Breast epithelium (tissue), 4 donors: ENCODE results near the gene BDKRB1. TPM values are rescaled to one million over a fixed set of nuclear protein-coding genes. Genes with fewer than 3 reads are reported as not detected.
A peak's percentile ranks its signal among the peaks of the same experiment; 100 is the strongest.

Source experiments
- DNase-seq, 2 donors: peaks; one replicate each; pipeline ENCODE4 v3.0.0-alpha.2; 2019; ENCODE audit warnings: low spot score in 2 of 2
- H3K27ac ChIP-seq, 2 donors: fragments of 200-600 bp; sonication (generic) in 1 of 2; one replicate each; pipeline ENCODE4 v1.5.1; 2016 to 2019; ENCODE audit warnings: mild to moderate bottlenecking in 1 of 2
- H3K27me3 ChIP-seq, 2 donors: fragments of 200-600 bp; sonication (generic) in 1 of 2; one replicate each; pipeline versions ENCODE4 v1.5.1 to v1.6.0; 2017 to 2019; ENCODE audit warnings: control low read depth in 1 of 2, mild to moderate bottlenecking in 1 of 2
- H3K36me3 ChIP-seq: fragments of 200-600 bp; one replicate; pipeline ENCODE4 v1.5.1; 2019
- H3K4me1 ChIP-seq, 2 donors: fragments of 200-600 bp; sonication (generic); one replicate each; pipeline ENCODE4 v1.5.1; 2016 to 2019; ENCODE audit warnings: control low read depth in 1 of 2
- H3K4me3 ChIP-seq, 3 donors: fragments of 200-600 bp; sonication (generic); 1 replicate in 2 of 3; 2 replicates in 1 of 3; pipeline ENCODE4 v1.5.1; 2016 to 2019; ENCODE audit warnings: mild to moderate bottlenecking in 3 of 3, moderate library complexity in 2 of 3
- H3K9me3 ChIP-seq, 2 donors: fragments of 200-600 bp; sonication (generic) in 1 of 2; one replicate each; pipeline ENCODE4 v1.5.1; 2016 to 2019; ENCODE audit warnings: control low read depth in 1 of 2
- POLR2A ChIP-seq: fragments of 450-650 bp; IDR thresholded peaks from one replicate; pipeline ENCODE4 v1.6.1; 2016; ENCODE audit warnings: antibody characterized with exemption, mild to moderate bottlenecking, moderate library complexity
- POLR2AphosphoS5 ChIP-seq, 3 donors: sonication (generic); formaldehyde crosslinking; IDR thresholded peaks; one replicate each; pipeline ENCODE4 v1.6.1; 2017; ENCODE audit warnings: antibody characterized with exemption in 3 of 3
- intact Hi-C: fragments of 100-400 bp; cut with DNase I; formaldehyde crosslinking; loops from one replicate; pipeline ENCODE4 v1.15.1; 2023; ENCODE audit warnings: low total_unique reads
- total RNA-seq, 3 donors: library from RNA; depleted of rRNA; stranded (reverse); fragments of >200 nt; gene quantifications; one replicate each; pipeline ENCODE4 v1.1.0, GENCODE V29; 2016
- TF ChIP-seq, protein P1 (sequence below), 3 donors: fragments of 450-650 bp; IDR thresholded peaks; one replicate each; pipeline ENCODE4 v1.5.1; 2016 to 2017; ENCODE audit warnings: antibody characterized with exemption in 3 of 3, mild to moderate bottlenecking in 3 of 3, moderate library complexity in 3 of 3

Gene BDKRB1
- total RNA-seq, 3 donors from 2014 or later: 5.9 TPM; not detected in 2

DNA sequence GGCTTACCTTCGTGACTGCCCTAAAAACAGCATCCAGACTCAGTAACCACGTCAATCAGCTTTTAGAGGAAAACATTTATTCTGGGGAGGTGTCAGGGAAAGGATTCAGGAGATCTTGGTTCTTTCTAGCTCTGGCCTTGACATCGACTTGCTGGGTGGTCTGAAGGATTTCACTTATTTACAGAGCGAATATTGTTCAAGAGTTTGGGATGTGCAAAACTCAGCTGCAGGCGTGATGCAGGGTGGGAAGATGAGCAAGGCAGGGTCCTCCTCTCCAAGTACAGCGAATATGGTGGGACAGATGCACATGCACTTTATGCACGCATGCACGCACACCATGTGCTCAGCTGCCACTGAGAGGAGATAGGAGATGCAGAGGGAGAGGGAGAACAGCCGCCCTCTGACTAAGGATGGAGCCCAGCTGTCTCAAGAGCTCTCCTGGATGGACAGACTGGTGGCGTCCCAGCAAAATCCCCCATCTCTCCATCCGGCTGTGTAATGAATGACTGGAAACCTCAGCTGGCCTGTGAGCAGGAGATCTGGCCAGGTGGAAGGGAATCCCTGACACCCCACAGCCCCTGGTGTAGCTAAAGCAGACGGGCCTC is 24.4 kb upstream of the BDKRB1 start:
- intact Hi-C loops: no loop called here
- no peaks in the 10 kb centered on the region for H3K36me3 ChIP-seq
- no peak overlapping the region for H3K27ac ChIP-seq
- no peak overlapping the region for H3K4me3 ChIP-seq
- no peaks in the 10 kb centered on the region for H3K4me1 ChIP-seq
- no peak for DNase-seq
- H3K27me3 ChIP-seq: no peaks in the 10 kb centered on the region
- TF ChIP-seq POLR2A: no peak
- TF ChIP-seq, protein P1, sequence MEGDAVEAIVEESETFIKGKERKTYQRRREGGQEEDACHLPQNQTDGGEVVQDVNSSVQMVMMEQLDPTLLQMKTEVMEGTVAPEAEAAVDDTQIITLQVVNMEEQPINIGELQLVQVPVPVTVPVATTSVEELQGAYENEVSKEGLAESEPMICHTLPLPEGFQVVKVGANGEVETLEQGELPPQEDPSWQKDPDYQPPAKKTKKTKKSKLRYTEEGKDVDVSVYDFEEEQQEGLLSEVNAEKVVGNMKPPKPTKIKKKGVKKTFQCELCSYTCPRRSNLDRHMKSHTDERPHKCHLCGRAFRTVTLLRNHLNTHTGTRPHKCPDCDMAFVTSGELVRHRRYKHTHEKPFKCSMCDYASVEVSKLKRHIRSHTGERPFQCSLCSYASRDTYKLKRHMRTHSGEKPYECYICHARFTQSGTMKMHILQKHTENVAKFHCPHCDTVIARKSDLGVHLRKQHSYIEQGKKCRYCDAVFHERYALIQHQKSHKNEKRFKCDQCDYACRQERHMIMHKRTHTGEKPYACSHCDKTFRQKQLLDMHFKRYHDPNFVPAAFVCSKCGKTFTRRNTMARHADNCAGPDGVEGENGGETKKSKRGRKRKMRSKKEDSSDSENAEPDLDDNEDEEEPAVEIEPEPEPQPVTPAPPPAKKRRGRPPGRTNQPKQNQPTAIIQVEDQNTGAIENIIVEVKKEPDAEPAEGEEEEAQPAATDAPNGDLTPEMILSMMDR (IDR thresholded peaks at IDR 0.05): no peak
- no peak for TF ChIP-seq POLR2AphosphoS5 (IDR thresholded peaks at IDR 0.05)
- H3K9me3 ChIP-seq: peaks cover 11 to 15% of the 10 kb centered on the region in 2 donors

DNA sequence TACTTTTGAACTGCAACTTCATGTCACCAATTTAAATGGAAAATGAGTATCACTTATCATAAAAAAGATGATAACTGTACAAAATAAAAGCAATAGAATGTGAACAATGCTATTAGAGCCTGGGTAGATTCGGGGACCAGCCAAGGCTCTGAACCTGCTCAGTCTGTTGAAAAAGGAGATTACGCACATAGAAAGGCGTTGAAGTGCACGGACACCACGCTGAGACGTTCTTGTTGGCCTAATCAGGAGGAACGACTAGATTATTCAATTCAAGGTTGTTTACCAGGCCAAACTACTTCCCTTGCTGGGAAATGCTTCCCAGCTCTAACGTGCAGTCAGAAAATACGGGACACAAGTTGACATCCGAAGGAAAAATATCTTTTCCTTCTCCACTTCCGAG is 23.5 kb upstream of the BDKRB1 start:
- no peaks in the 10 kb centered on the region for H3K4me1 ChIP-seq
- no peak for TF ChIP-seq POLR2AphosphoS5 (IDR thresholded peaks at IDR 0.05)
- TF ChIP-seq, protein P1 (IDR thresholded peaks at IDR 0.05): no peak
- TF ChIP-seq POLR2A: no peak
- H3K36me3 ChIP-seq: no peaks in the 10 kb centered on the region
- H3K27ac ChIP-seq: no peak overlapping the region
- H3K4me3 ChIP-seq: no peak overlapping the region
- H3K27me3 ChIP-seq: no peaks in the 10 kb centered on the region
- no peak for DNase-seq
- intact Hi-C loops: no loop called here
- peaks cover 11 to 15% of the 10 kb centered on the region in 2 donors for H3K9me3 ChIP-seq

DNA sequence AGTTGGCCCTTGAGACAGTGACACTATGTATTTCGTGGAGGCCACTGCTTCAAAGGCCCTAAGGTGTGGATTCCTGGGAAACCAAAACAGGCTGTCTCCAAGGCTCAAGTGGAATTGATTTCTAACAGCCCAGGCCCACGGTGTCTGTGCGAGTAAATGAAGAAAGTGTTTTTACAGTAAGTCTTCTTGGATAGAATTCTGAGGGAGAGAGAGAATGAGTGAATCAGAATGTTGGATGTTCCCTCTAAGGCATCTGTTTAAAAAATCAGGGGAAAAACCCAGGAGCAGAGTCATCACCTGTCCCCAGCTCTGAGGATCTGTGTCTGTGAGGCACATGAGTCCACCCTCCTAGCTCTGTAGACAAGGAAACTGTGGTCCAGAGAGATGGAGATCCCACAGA is 22.3 kb upstream of the BDKRB1 start:
- intact Hi-C loops: no loop called here
- peak overlapping the region in 1 of 2 donors; percentile 48 for H3K27ac ChIP-seq
- peaks cover 2 to 5% of the 10 kb centered on the region in 2 donors for H3K9me3 ChIP-seq
- no peaks in the 10 kb centered on the region for H3K27me3 ChIP-seq
- DNase-seq: no peak
- TF ChIP-seq, protein P1 (IDR thresholded peaks at IDR 0.05): no peak
- TF ChIP-seq POLR2A: no peak
- no peak for TF ChIP-seq POLR2AphosphoS5 (IDR thresholded peaks at IDR 0.05)
- H3K36me3 ChIP-seq: no peaks in the 10 kb centered on the region
- no peaks in the 10 kb centered on the region for H3K4me1 ChIP-seq
- H3K4me3 ChIP-seq: no peak overlapping the region

DNA sequence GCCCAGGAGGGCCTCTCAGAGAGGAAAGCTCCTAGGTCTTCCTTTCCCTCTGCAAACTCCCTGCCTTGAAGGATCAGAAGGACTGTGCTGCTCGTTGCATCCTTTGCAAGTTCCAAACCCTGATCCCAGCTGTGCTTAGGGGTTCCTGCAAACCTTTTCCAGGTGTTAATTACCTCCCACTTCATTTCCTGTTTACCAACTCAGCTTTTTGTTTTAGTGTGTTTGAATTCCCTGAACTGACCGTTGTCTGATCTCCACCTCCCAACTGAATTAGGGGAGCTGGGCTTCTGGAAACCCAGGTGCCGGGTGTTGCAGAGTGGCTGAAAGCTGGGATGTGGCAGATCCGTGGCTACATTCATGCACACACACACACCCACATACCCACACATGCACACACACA is 20.6 kb upstream of the BDKRB1 start:
- Histone ChIP-seq H3K36me3 (no peaks in the 10 kb centered on the region), H3K4me3 (no peak overlapping the region), H3K4me1 (no peaks in the 10 kb centered on the region), H3K27me3 (no peaks in the 10 kb centered on the region), H3K27ac (no peak overlapping the region), H3K9me3 (no peaks in the 10 kb centered on the region)
- no peak for DNase-seq
- TF ChIP-seq, protein P1 (IDR thresholded peaks at IDR 0.05): no peak
- TF ChIP-seq POLR2A (no peak), POLR2AphosphoS5 (IDR thresholded peaks at IDR 0.05) (no peak)
- intact Hi-C loops: no loop called here

DNA sequence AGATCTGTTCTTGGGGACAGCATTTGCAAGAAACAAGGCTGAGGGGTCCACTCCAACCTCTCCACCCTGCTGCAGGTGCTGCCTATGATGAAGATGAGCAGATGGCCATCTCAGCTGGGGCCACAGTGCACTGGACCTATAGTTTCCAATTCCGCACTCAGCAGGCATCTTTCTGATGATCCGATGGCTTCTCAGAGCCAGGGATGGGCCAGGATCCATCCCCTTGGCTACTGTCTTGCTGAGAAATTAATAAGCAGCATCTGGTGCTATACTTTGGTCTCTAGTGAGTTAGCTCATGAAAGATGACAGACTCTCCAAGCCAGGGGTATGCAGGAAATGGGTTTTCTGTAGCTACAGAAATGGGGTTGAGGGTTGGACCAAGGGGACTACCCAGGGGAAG is 18.4 kb upstream of the BDKRB1 start:
- Histone ChIP-seq H3K27ac (no peak overlapping the region), H3K36me3 (no peaks in the 10 kb centered on the region), H3K4me1 (no peaks in the 10 kb centered on the region), H3K4me3 (no peak overlapping the region), H3K27me3 (no peaks in the 10 kb centered on the region), H3K9me3 (no peaks in the 10 kb centered on the region)
- intact Hi-C loops: no loop called here
- TF ChIP-seq, protein P1 (IDR thresholded peaks at IDR 0.05): no peak
- no peak for TF ChIP-seq POLR2A
- TF ChIP-seq POLR2AphosphoS5 (IDR thresholded peaks at IDR 0.05): no peak
- DNase-seq: no peak
